Prostate gland (tissue), 2 donors: ENCODE results near the gene PRM3.

Source experiments
- POLR2A ChIP-seq: fragments of 450-650 bp; IDR thresholded peaks from one replicate; pipeline ENCODE4 v1.6.1; 2016; ENCODE audit warnings: antibody characterized with exemption, mild to moderate bottlenecking
- POLR2AphosphoS5 ChIP-seq: sonication (generic); formaldehyde crosslinking; IDR thresholded peaks from one replicate; pipeline ENCODE4 v1.6.1; 2017; ENCODE audit warnings: antibody characterized with exemption
- TF ChIP-seq, protein P1 (sequence below), 4 experiments: fragments of 200-600 bp in 2 of 4; fragments of 450-650 bp in 2 of 4; sonication (generic) in 2 of 4; IDR thresholded peaks; 1 replicate in 3 of 4; 2 replicates in 1 of 4; pipeline ENCODE4 v1.5.1; 2016 to 2019; ENCODE audit warnings: antibody characterized with exemption in 4 of 4, mild to moderate bottlenecking in 2 of 4, moderate library complexity in 2 of 4

DNA sequence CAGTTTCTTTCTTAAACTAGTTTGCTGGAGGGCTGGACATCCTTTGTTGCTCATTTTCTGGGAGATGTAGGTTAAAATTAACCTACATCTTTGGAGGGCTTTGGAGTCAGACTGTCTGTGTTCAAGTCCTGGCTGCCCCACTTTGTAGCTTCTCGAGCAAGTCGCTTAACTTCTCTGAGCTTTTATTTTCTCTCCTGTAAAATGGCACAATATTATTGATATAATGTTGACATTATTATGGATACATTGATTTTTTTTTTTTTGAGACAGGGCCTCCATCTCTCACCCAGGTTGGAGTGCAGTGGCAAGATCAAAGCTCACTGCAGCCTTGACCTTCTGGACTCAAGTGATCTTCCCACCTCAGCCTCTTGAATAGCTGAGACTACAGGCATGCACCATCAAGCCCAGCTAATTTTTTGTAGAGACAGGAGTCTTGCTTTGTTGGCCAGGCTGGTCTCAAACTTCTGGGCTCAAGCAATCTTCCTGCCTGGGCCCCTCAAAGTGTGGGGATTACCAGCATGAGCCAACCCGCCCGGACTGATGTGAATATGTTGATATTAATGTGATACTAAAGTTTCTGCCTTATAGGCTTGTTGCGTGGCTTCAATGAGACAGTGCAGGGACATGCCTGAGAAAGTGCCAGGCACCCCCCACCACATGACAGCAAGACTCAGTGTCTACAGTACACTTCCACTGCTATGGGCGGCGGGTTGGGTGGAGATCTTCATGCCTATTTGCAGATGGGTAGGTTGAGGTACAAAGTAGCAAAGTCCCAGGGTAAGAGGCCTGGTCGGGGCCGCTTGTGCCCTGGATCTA is 40.3 kb upstream of the PRM3 start:
- TF ChIP-seq, protein P1, sequence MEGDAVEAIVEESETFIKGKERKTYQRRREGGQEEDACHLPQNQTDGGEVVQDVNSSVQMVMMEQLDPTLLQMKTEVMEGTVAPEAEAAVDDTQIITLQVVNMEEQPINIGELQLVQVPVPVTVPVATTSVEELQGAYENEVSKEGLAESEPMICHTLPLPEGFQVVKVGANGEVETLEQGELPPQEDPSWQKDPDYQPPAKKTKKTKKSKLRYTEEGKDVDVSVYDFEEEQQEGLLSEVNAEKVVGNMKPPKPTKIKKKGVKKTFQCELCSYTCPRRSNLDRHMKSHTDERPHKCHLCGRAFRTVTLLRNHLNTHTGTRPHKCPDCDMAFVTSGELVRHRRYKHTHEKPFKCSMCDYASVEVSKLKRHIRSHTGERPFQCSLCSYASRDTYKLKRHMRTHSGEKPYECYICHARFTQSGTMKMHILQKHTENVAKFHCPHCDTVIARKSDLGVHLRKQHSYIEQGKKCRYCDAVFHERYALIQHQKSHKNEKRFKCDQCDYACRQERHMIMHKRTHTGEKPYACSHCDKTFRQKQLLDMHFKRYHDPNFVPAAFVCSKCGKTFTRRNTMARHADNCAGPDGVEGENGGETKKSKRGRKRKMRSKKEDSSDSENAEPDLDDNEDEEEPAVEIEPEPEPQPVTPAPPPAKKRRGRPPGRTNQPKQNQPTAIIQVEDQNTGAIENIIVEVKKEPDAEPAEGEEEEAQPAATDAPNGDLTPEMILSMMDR (IDR thresholded peaks at IDR 0.05) = no peak
- no peak for TF ChIP-seq POLR2A
- TF ChIP-seq POLR2AphosphoS5 = no peak
